Gastrocnemius medialis (tissue), 4 donors: ENCODE results near the gene FOXI3. TPM values are rescaled to one million over a fixed set of nuclear protein-coding genes. Genes with fewer than 3 reads are reported as not detected.

ENCODE experiments used
- ATAC-seq, 2 donors: fragments of 150-250 bp; one replicate each; pipeline ENCODE4 v1.9.1; 2016
- DNase-seq, 2 donors: peaks; one replicate each; pipeline ENCODE4 v3.0.0-alpha.2; 2019
- H3K27ac ChIP-seq, 4 donors: fragments of 200-600 bp; sonication (generic); 1 replicate in 1 of 4; 2 replicates in 3 of 4; pipeline ENCODE4 v1.5.1; 2016 to 2018; ENCODE audit warnings: mild to moderate bottlenecking in 2 of 4, moderate library complexity in 1 of 4
- H3K27me3 ChIP-seq, 3 donors: fragments of 200-600 bp; sonication (generic) in 2 of 3; 1 replicate in 1 of 3; 2 replicates in 2 of 3; pipeline versions ENCODE4 v1.5.1 to v1.6.0; 2016 to 2019; ENCODE audit warnings: mild to moderate bottlenecking in 1 of 3, moderate library complexity in 1 of 3
- H3K36me3 ChIP-seq, 2 donors: fragments of 200-600 bp; sonication (generic) in 1 of 2; one replicate each; pipeline ENCODE4 v1.5.1; 2017 to 2018
- H3K4me1 ChIP-seq, 2 donors: fragments of 200-600 bp; sonication (generic) in 1 of 2; one replicate each; pipeline ENCODE4 v1.5.1; 2016 to 2017; ENCODE audit warnings: mild to moderate bottlenecking in 2 of 2
- H3K4me3 ChIP-seq, 4 donors: fragments of 200-600 bp; sonication (generic) in 3 of 4; 1 replicate in 1 of 4; 2 replicates in 3 of 4; pipeline ENCODE4 v1.5.1; 2016 to 2019; ENCODE audit warnings: mild to moderate bottlenecking in 2 of 4
- H3K9me3 ChIP-seq, 3 donors: fragments of 200-600 bp; sonication (generic) in 2 of 3; 1 replicate in 1 of 3; 2 replicates in 2 of 3; pipeline ENCODE4 v1.5.1; 2016 to 2019
- POLR2A ChIP-seq, 2 donors: fragments of 450-650 bp; IDR thresholded peaks; one replicate each; pipeline ENCODE4 v1.6.1; 2017; ENCODE audit warnings: antibody characterized with exemption in 2 of 2, mild to moderate bottlenecking in 2 of 2, moderate library complexity in 2 of 2
- in situ Hi-C, 4 donors: fragments of 200-750 bp; cut with MboI; loops; one replicate each; pipeline versions ENCODE4 v1.15.0 to v1.8.0; 2017; ENCODE audit warnings: low sequenced_read_pairs in 4 of 4
- intact Hi-C: fragments of 100-400 bp; cut with DNase I; formaldehyde crosslinking; loops from one replicate; pipeline ENCODE4 v1.15.1; 2023; ENCODE audit warnings: low total_unique reads
- total RNA-seq, 4 donors: library from RNA; depleted of rRNA; stranded (reverse); fragments of >200 nt; gene quantifications; one replicate each; pipeline versions ENCODE4 v1.1.0 to v1.2.3, GENCODE V29; 2016
- TF ChIP-seq, protein P1 (sequence below), 5 experiments: fragments of 450-650 bp in 3 of 5; fragments of 200-600 bp in 2 of 5; sonication (generic) in 2 of 5; IDR thresholded peaks in 4 of 5; conservative IDR thresholded peaks in 1 of 5; 1 replicate in 4 of 5; 2 replicates in 1 of 5; pipeline ENCODE4 v1.5.1; 2016 to 2019; ENCODE audit warnings: antibody characterized with exemption in 5 of 5, mild to moderate bottlenecking in 3 of 5, moderate library complexity in 3 of 5

The FOXI3 gene
- total RNA-seq, 4 donors from 2014 or later = not detected

DNA sequence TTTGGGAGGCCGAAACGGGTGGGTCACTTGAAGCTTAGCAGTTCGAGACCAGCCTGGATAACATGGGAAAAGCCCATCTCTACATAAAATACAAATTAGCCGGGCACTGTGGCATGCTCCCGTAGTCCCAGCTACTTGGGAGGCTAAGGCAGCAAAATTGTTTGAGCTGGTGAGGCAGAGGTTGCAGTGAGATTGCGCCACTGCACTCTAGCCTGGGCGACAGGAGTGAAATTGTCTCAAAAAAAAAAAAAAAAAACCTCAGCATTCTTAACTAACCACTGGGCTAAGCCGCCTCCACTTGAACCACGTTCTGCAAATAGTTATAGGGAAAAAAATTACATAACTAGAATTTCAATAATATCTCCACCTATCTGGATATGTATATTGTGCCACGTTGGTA lies 2.3 kb downstream of the FOXI3 start:
- H3K27ac ChIP-seq = no peak overlapping the region
- no peaks in the 10 kb centered on the region for H3K36me3 ChIP-seq
- in situ Hi-C loops (no loop called here), intact Hi-C loops (no loop called here)
- DNase-seq = no peak
- peaks cover 0 to 5% of the 10 kb centered on the region in 2 donors for H3K4me1 ChIP-seq
- TF ChIP-seq, protein P1, sequence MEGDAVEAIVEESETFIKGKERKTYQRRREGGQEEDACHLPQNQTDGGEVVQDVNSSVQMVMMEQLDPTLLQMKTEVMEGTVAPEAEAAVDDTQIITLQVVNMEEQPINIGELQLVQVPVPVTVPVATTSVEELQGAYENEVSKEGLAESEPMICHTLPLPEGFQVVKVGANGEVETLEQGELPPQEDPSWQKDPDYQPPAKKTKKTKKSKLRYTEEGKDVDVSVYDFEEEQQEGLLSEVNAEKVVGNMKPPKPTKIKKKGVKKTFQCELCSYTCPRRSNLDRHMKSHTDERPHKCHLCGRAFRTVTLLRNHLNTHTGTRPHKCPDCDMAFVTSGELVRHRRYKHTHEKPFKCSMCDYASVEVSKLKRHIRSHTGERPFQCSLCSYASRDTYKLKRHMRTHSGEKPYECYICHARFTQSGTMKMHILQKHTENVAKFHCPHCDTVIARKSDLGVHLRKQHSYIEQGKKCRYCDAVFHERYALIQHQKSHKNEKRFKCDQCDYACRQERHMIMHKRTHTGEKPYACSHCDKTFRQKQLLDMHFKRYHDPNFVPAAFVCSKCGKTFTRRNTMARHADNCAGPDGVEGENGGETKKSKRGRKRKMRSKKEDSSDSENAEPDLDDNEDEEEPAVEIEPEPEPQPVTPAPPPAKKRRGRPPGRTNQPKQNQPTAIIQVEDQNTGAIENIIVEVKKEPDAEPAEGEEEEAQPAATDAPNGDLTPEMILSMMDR (IDR thresholded peaks at IDR 0.05 in 4 of 5, conservative IDR thresholded peaks at IDR 0.05 in 1 of 5) = no peak
- TF ChIP-seq POLR2A (IDR thresholded peaks at IDR 0.05) = no peak
- no peak overlapping the region for H3K4me3 ChIP-seq
- no peaks in the 10 kb centered on the region for H3K9me3 ChIP-seq
- H3K27me3 ChIP-seq = peaks cover 42 to 62% (median 53%) of the 10 kb centered on the region in 3 donors
- ATAC-seq = no peak

DNA sequence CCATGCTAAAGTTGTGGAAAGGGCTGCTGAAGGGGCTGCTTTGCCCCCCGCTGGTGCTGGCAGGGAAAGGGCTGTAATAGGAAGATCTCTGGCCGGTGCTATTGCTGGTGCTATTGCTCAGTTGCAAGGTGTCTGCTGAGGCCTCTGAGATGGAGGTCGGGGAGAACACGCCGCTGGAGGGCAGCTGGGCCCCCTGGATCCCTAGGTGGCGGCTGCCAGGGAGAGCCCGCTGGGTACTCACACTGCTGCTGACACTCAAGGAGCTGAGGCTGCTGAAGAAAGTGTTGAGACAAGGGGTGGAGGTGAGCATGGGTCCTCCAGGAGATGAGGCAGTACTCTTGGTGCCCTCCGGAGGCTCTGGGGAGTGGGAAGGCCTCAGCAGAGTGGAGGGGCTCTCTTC lies 4.2 kb downstream of the FOXI3 start:
- intact Hi-C loops (no loop called here), in situ Hi-C loops (no loop called here)
- H3K4me3 ChIP-seq = no peak overlapping the region
- H3K4me1 ChIP-seq = peaks cover 0 to 3% of the 10 kb centered on the region in 2 donors
- DNase-seq (no peak), ATAC-seq (no peak)
- H3K27ac ChIP-seq = no peak overlapping the region
- H3K36me3 ChIP-seq = no peaks in the 10 kb centered on the region
- H3K27me3 ChIP-seq = peaks cover 25 to 43% (median 41%) of the 10 kb centered on the region in 3 donors
- H3K9me3 ChIP-seq = no peaks in the 10 kb centered on the region
- TF ChIP-seq, protein P1 (IDR thresholded peaks at IDR 0.05 in 4 of 5, conservative IDR thresholded peaks at IDR 0.05 in 1 of 5) = no peak
- no peak for TF ChIP-seq POLR2A (IDR thresholded peaks at IDR 0.05)

DNA sequence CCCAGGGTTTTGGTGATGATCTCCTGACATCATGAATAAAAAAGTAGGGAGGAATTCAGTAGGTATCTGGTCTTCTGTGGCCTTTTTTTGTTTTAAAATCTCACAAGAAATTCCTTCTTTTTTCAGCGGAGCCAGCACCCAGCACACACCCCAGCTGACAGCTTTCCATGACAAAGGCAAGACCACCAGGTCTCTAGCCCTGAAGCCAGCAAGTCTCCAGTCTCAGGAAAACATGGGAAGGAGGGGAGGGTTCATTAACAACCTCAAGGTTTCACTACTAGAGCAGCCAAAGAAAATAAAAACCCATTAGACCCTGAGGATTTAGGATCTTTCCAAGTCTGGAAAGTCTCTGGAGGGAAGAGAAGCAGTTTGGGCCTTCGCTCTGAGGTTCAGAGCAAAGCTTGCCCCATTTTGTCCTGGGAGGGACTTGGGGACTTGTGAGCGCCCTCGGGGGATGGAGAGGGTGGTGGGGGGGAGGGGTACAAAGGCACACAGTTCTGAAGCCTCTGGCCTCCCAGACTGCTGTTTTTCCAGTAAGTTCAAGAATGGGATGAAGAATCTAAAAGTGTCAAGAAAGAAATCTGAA lies 9.0 kb downstream of the FOXI3 start:
- ATAC-seq (no peak), DNase-seq (no peak)
- intact Hi-C loops (no loop called here), in situ Hi-C loops (no loop called here)
- TF ChIP-seq, protein P1 (IDR thresholded peaks at IDR 0.05 in 4 of 5, conservative IDR thresholded peaks at IDR 0.05 in 1 of 5) = no peak
- TF ChIP-seq POLR2A (IDR thresholded peaks at IDR 0.05) = no peak
- Histone ChIP-seq H3K4me3 (no peak overlapping the region), H3K9me3 (no peaks in the 10 kb centered on the region), H3K4me1 (no peaks in the 10 kb centered on the region), H3K36me3 (no peaks in the 10 kb centered on the region), H3K27me3 (peaks cover 0 to 15% (median 12%) of the 10 kb centered on the region in 3 donors), H3K27ac (no peak overlapping the region)

DNA sequence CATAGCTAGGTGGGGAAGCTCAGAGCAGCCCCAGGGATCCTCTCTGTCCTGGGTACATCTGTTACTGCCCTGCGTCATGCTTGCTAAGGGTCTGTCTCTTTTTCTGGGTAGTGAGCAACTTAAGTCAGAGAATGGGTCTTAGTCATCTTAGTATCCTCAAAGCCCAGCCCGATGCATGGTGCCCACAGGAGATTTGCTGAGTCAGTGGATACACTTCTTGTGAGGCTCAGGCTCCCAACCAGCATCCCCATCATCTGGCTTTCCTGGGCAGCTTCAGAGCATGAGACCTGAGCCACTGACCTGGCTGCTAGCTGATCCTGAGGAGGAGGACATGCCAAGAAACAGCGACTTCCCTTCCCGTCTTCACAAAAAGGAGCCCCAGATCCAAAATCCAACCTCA lies 10.0 kb downstream of the FOXI3 start:
- TF ChIP-seq, protein P1 (IDR thresholded peaks at IDR 0.05 in 4 of 5, conservative IDR thresholded peaks at IDR 0.05 in 1 of 5) = no peak
- TF ChIP-seq POLR2A (IDR thresholded peaks at IDR 0.05) = no peak
- Histone ChIP-seq H3K9me3 (no peaks in the 10 kb centered on the region), H3K27ac (no peak overlapping the region), H3K27me3 (peaks cover 0 to 10% (median 3%) of the 10 kb centered on the region in 3 donors), H3K4me3 (no peak overlapping the region), H3K4me1 (no peaks in the 10 kb centered on the region), H3K36me3 (no peaks in the 10 kb centered on the region)
- in situ Hi-C loops = no loop called here
- DNase-seq (no peak), ATAC-seq (no peak)
- intact Hi-C loops = no loop called here

DNA sequence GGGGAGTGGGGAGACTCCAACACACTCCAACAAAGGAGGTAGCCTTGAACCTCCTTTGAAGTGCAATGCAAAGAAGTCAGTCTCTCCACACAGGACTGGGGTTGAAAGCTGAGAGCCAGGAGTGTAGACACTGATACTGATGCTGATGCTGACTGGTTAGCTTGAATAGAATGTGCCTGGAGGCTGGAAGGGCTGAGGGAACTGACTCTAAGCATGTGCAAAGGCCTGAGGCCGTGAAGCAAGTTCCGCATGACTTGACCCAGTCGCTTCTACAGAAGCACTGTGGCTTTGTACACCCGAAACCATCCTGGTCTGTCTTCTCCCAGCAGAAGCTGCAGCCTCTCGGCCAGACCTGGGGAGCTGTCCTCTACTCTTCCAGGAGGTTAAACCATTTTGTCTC lies 10.4 kb downstream of the FOXI3 start:
- ATAC-seq = no peak
- no peaks in the 10 kb centered on the region for H3K9me3 ChIP-seq
- peaks cover 0 to 10% (median 3%) of the 10 kb centered on the region in 3 donors for H3K27me3 ChIP-seq
- H3K36me3 ChIP-seq = no peaks in the 10 kb centered on the region
- no peaks in the 10 kb centered on the region for H3K4me1 ChIP-seq
- no peak overlapping the region for H3K4me3 ChIP-seq
- no peak overlapping the region for H3K27ac ChIP-seq
- no peak for DNase-seq
- in situ Hi-C loops (no loop called here), intact Hi-C loops (no loop called here)
- TF ChIP-seq, protein P1 (IDR thresholded peaks at IDR 0.05 in 4 of 5, conservative IDR thresholded peaks at IDR 0.05 in 1 of 5) = no peak
- no peak for TF ChIP-seq POLR2A (IDR thresholded peaks at IDR 0.05)
